ENCODE results near the gene SSH2.

SSH2 gene

DNA sequence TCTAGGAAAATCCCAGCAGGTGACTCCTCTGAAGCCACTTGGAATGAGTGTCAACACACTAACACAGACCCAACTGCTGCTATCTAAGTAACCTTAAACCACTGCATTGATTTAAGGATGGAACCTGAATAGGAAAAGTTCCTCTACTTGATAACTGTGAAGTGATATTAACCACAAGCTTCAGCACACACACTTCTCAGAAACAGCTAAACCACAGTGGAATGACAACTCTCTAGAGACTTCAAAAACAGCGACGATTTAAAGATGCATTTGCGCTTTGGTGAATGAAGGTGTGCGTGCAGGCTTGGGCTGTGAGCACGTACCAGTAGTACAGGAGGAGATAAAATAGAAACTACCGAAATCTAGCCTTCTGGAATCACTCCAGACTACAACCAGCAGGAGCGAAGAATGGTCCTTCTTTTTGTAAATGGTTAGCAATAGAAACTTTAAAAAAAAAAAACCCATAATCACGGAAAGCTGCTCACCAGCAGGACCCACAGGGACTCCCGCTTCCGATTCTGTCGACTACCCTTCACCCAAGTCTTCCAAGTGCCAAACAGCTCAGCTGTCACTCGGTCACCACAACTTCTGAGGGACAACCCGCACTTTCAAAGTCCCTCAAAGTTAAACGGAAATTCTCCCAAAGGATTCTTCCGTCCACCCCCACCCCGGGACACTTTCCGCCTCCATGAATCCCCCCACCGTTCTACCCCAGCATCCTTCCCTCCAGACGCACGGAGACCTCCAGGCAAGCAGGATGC, 169.6 kb downstream of the SSH2 start:
- Histone ChIP-seq H3K36me3 (ENCODE audit: control insufficient read depth in 2 of 2, insufficient read depth in 1 of 2, low read length in 2 of 2) (peaks cover 0 to 3% of the 10 kb centered on the region in 2 experiments; a peak in 1 of 3 replicates), H3K9me3 (ENCODE audit: control insufficient read depth, insufficient read depth, low read depth, low read length) (no peaks in the 10 kb centered on the region), H3K4me1 (ENCODE audit: control insufficient read depth, insufficient read depth, low read length) (peaks cover 22% of the 10 kb centered on the region), H3K27ac (ENCODE audit: extremely low read depth, low read depth, low read length) (peak overlapping the region; percentile 81), H3K4me3 (ENCODE audit: low read depth, low read length) (peak overlapping the region; percentile 86)
- POLR2A ChIA-PET, result interaction anchor here (0.9 to 3.0 kb wide), 3 partner anchors 14 to 138 kb away, joined by 3 to 11 read pairs (median 4); partner anchors contain the start of gene CORO6
- CTCF ChIA-PET, result interaction anchor here (0.6 to 2.4 kb wide), 8 partner anchors 10 to 171 kb away, joined by 3 to 17 read pairs (median 4); no protein-coding TSS in a partner anchor
- TF ChIP-seq MEIS1 (CRISPR knock-in tag; IDR thresholded peaks at IDR 0.05; ENCODE audit: borderline replicate concordance) (no peak), OSR2 (tag by site-specific recombination; IDR thresholded peaks at IDR 0.05) (peak; percentile 85), ZNF2 (tag by site-specific recombination; IDR thresholded peaks at IDR 0.05) (peak; percentile 36; the same call in 1 of the 2 replicates), IKZF3 (tag by site-specific recombination; IDR thresholded peaks at IDR 0.05) (0 out of 2 replicates have a peak, but pooled peaks have one; percentile 26), SCRT1 (tag by site-specific recombination; IDR thresholded peaks at IDR 0.05; ENCODE audit: borderline replicate concordance) (no peak), ZNF600 (tag by site-specific recombination; IDR thresholded peaks at IDR 0.05) (peak; percentile 67; the same call in 1 of the 2 replicates), FEZF1 (tag by site-specific recombination; IDR thresholded peaks at IDR 0.05) (0 out of 2 replicates have a peak, but pooled peaks have one; percentile 14), GFI1B (tag by site-specific recombination; IDR thresholded peaks at IDR 0.05) (peak; percentile 89), ZNF660 (tag by site-specific recombination; IDR thresholded peaks at IDR 0.05) (no peak), ZNF785 (tag by site-specific recombination; IDR thresholded peaks at IDR 0.05) (no peak), ZNF837 (tag by site-specific recombination; IDR thresholded peaks at IDR 0.05) (no peak), ZNF561 (tag by site-specific recombination; IDR thresholded peaks at IDR 0.05; ENCODE audit: borderline replicate concordance) (0 out of 2 replicates have a peak, but pooled peaks have one; percentile 19), KLF1 (tag by site-specific recombination; IDR thresholded peaks at IDR 0.05) (no peak), KLF9 (tag by site-specific recombination; IDR thresholded peaks at IDR 0.05; ENCODE audit: low read depth) (no peak), SP7 (tag by site-specific recombination; IDR thresholded peaks at IDR 0.05) (peak; percentile 52), TCF7L2 (IDR thresholded peaks at IDR 0.05; ENCODE audit: borderline replicate concordance, low read depth, low read length) (peak; percentile 15; the same call in 1 of the 2 replicates)
- TF ChIP-seq, protein P1, sequence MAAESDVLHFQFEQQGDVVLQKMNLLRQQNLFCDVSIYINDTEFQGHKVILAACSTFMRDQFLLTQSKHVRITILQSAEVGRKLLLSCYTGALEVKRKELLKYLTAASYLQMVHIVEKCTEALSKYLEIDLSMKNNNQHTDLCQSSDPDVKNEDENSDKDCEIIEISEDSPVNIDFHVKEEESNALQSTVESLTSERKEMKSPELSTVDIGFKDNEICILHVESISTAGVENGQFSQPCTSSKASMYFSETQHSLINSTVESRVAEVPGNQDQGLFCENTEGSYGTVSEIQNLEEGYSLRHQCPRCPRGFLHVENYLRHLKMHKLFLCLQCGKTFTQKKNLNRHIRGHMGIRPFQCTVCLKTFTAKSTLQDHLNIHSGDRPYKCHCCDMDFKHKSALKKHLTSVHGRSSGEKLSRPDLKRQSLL (tag by site-specific recombination; IDR thresholded peaks at IDR 0.05), result no peak
- TF ChIP-seq, protein P2, sequence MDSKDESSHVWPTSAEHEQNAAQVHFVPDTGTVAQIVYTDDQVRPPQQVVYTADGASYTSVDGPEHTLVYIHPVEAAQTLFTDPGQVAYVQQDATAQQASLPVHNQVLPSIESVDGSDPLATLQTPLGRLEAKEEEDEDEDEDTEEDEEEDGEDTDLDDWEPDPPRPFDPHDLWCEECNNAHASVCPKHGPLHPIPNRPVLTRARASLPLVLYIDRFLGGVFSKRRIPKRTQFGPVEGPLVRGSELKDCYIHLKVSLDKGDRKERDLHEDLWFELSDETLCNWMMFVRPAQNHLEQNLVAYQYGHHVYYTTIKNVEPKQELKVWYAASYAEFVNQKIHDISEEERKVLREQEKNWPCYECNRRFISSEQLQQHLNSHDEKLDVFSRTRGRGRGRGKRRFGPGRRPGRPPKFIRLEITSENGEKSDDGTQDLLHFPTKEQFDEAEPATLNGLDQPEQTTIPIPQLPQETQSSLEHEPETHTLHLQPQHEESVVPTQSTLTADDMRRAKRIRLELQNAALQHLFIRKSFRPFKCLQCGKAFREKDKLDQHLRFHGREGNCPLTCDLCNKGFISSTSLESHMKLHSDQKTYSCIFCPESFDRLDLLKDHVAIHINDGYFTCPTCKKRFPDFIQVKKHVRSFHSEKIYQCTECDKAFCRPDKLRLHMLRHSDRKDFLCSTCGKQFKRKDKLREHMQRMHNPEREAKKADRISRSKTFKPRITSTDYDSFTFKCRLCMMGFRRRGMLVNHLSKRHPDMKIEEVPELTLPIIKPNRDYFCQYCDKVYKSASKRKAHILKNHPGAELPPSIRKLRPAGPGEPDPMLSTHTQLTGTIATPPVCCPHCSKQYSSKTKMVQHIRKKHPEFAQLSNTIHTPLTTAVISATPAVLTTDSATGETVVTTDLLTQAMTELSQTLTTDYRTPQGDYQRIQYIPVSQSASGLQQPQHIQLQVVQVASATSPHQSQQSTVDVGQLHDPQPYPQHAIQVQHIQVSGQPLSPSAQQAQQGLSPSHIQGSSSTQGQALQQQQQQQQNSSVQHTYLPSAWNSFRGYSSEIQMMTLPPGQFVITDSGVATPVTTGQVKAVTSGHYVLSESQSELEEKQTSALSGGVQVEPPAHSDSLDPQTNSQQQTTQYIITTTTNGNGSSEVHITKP (tag by site-specific recombination; IDR thresholded peaks at IDR 0.05), result peak; percentile 79
- TF ChIP-seq, protein P3, sequence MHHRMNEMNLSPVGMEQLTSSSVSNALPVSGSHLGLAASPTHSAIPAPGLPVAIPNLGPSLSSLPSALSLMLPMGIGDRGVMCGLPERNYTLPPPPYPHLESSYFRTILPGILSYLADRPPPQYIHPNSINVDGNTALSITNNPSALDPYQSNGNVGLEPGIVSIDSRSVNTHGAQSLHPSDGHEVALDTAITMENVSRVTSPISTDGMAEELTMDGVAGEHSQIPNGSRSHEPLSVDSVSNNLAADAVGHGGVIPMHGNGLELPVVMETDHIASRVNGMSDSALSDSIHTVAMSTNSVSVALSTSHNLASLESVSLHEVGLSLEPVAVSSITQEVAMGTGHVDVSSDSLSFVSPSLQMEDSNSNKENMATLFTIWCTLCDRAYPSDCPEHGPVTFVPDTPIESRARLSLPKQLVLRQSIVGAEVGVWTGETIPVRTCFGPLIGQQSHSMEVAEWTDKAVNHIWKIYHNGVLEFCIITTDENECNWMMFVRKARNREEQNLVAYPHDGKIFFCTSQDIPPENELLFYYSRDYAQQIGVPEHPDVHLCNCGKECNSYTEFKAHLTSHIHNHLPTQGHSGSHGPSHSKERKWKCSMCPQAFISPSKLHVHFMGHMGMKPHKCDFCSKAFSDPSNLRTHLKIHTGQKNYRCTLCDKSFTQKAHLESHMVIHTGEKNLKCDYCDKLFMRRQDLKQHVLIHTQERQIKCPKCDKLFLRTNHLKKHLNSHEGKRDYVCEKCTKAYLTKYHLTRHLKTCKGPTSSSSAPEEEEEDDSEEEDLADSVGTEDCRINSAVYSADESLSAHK (tag by site-specific recombination; IDR thresholded peaks at IDR 0.05), result peak; percentile 58; the same call in 1 of the 2 replicates
- TF ChIP-seq, protein P4, sequence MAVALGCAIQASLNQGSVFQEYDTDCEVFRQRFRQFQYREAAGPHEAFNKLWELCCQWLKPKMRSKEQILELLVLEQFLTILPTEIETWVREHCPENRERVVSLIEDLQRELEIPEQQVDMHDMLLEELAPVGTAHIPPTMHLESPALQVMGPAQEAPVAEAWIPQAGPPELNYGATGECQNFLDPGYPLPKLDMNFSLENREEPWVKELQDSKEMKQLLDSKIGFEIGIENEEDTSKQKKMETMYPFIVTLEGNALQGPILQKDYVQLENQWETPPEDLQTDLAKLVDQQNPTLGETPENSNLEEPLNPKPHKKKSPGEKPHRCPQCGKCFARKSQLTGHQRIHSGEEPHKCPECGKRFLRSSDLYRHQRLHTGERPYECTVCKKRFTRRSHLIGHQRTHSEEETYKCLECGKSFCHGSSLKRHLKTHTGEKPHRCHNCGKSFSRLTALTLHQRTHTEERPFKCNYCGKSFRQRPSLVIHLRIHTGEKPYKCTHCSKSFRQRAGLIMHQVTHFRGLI (tag by site-specific recombination; IDR thresholded peaks at IDR 0.05), result no peak
- TF ChIP-seq, protein P5, sequence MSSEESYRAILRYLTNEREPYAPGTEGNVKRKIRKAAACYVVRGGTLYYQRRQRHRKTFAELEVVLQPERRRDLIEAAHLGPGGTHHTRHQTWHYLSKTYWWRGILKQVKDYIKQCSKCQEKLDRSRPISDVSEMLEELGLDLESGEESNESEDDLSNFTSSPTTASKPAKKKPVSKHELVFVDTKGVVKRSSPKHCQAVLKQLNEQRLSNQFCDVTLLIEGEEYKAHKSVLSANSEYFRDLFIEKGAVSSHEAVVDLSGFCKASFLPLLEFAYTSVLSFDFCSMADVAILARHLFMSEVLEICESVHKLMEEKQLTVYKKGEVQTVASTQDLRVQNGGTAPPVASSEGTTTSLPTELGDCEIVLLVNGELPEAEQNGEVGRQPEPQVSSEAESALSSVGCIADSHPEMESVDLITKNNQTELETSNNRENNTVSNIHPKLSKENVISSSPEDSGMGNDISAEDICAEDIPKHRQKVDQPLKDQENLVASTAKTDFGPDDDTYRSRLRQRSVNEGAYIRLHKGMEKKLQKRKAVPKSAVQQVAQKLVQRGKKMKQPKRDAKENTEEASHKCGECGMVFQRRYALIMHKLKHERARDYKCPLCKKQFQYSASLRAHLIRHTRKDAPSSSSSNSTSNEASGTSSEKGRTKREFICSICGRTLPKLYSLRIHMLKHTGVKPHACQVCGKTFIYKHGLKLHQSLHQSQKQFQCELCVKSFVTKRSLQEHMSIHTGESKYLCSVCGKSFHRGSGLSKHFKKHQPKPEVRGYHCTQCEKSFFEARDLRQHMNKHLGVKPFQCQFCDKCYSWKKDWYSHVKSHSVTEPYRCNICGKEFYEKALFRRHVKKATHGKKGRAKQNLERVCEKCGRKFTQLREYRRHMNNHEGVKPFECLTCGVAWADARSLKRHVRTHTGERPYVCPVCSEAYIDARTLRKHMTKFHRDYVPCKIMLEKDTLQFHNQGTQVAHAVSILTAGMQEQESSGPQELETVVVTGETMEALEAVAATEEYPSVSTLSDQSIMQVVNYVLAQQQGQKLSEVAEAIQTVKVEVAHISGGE (tag by site-specific recombination; conservative IDR thresholded peaks at IDR 0.05; ENCODE audit: low read depth), result peak; percentile 42; the same call in 1 of the 2 replicates
- TF ChIP-seq, protein P6, sequence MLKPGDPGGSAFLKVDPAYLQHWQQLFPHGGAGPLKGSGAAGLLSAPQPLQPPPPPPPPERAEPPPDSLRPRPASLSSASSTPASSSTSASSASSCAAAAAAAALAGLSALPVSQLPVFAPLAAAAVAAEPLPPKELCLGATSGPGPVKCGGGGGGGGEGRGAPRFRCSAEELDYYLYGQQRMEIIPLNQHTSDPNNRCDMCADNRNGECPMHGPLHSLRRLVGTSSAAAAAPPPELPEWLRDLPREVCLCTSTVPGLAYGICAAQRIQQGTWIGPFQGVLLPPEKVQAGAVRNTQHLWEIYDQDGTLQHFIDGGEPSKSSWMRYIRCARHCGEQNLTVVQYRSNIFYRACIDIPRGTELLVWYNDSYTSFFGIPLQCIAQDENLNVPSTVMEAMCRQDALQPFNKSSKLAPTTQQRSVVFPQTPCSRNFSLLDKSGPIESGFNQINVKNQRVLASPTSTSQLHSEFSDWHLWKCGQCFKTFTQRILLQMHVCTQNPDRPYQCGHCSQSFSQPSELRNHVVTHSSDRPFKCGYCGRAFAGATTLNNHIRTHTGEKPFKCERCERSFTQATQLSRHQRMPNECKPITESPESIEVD (tag by site-specific recombination; IDR thresholded peaks at IDR 0.05), result peak; percentile 68; the same call in 1 of the 2 replicates

Measured in HEK293 (cell line).